Psoas muscle (tissue), 8 donors: ENCODE measurements around the gene MST1. TPM values are rescaled to one million over a fixed set of nuclear protein-coding genes. Genes with fewer than 3 reads are reported as not detected.

Source experiments
- ATAC-seq, 4 donors: fragments of 200-7000 bp; cut with Tn5 transposase; one replicate each; pipeline ENCODE4 v1.9.1; 2020; ENCODE audit warnings: moderate library complexity in 3 of 4, mild to moderate bottlenecking in 2 of 4
- DNase-seq, 2 donors: peaks; one replicate each; pipeline ENCODE4 v3.0.0-alpha.2; 2020
- H3K27ac ChIP-seq: fragments of 200-600 bp; one replicate; pipeline ENCODE4 v1.8.0; 2022
- H3K27me3 ChIP-seq, 3 donors: fragments of 200-600 bp in 1 of 3; one replicate each; pipeline versions ENCODE4 v1.6.1 to v1.8.0; 2013 to 2022; ENCODE audit warnings: low read length in 2 of 3, mild to moderate bottlenecking in 2 of 3, moderate library complexity in 1 of 3; ENCODE audit not compliant: insufficient read depth in 3 of 3
- H3K36me3 ChIP-seq, 2 donors: fragments of 200-600 bp in 1 of 2; one replicate each; pipeline versions ENCODE4 v1.6.1 to v1.8.0; 2013 to 2022; ENCODE audit warnings: low read depth in 1 of 2, mild to moderate bottlenecking in 1 of 2, moderate library complexity in 1 of 2; ENCODE audit not compliant: insufficient read depth in 1 of 2
- H3K4me1 ChIP-seq: fragments of 200-600 bp; one replicate; pipeline ENCODE4 v1.8.0; 2022
- H3K4me3 ChIP-seq: fragments of 200-600 bp; one replicate; pipeline ENCODE4 v1.8.0; 2022; ENCODE audit warnings: mild to moderate bottlenecking
- H3K9me3 ChIP-seq: fragments of 200-600 bp; one replicate; pipeline ENCODE4 v1.8.0; 2022
- WGBS, 3 donors: extraction: QIAGEN DNeasy Blood & Tissue Kit; methylation state at CpG; one replicate each; pipeline versions ENCODE4 v1.1.6 to v1.1.7; 2013; 5-methylcytosine and 5-hydroxymethylcytosine counted together
- intact Hi-C, 2 donors: fragments of 100-400 bp; cut with DNase I; formaldehyde crosslinking; loops; one replicate each; pipeline versions ENCODE4 v1.11.0 to v1.14.2; 2022
- polyA plus RNA-seq, 3 donors: library from polyadenylated mRNA; stranded (reverse); fragments of 200-250 nt; gene quantifications; one replicate each; pipeline ENCODE4 v1.2.3, GENCODE V29; 2013
- total RNA-seq, 4 donors: library from RNA; stranded (reverse); fragmentation: NEBNext Ultra II Directional in 2 of 4; extraction: Animal tissue kit (Norgen Biotek cat#: 25700) in 2 of 4; gene quantifications; one replicate each; pipeline versions ENCODE4 v1.2.1 to v1.2.4, GENCODE V29; 2021 to 2023
- TF ChIP-seq, protein P1 (sequence below): fragments of 200-600 bp; IDR thresholded peaks from one replicate; pipeline ENCODE4 v1.8.0; 2022; ENCODE audit warnings: antibody characterized with exemption
- donor health status: healthy with polysubstance abuse.
- donor health status: DM: no; HTN: no; CAD: no; lungs with moderate emphysema.
- donor health status: Bipolar disorder and iron deficiency.
- donor health status: healthy.
- donor health status: DM: yes; HTN: yes; CAD: no.
- donor health status: DM: no; HTN: no; CAD: no.
- donor health status: DM: no; HTN: no; CAD: no.
- donor health status: DM: yes; HTN: yes; CAD: no.

The MST1 gene
- total and polyA plus RNA-seq, 7 donors, result 1.4 to 7.0 (median 3.2) TPM

DNA sequence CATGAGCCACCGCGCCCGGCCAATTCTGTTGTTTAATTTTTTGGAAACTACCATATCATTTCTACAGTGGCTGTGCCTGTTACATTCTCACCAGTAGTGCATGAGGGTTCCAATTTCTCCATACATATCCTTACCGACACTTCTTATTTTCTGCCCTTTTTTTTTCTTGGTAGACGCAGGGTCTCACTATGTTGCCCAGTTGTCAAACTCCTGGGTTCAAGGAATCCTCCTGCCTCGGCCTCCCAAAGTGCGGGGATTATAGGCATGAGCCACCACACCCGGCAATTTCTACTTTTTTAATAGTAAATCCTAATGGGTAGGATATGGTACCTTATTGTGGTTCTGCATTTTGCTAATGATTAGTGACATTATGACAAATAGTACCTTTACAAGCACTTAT is 20.6 kb upstream of the MST1 start:
- peaks cover 11% of the 10 kb centered on the region for H3K4me1 ChIP-seq
- H3K36me3 ChIP-seq, result peaks cover 0 to 74% of the 10 kb centered on the region in 2 donors
- H3K27ac ChIP-seq, result no peak overlapping the region
- H3K4me3 ChIP-seq, result no peak overlapping the region
- ATAC-seq (no peak), DNase-seq (no peak)
- H3K9me3 ChIP-seq, result no peaks in the 10 kb centered on the region
- intact Hi-C loops, result no loop called here
- TF ChIP-seq, protein P1, sequence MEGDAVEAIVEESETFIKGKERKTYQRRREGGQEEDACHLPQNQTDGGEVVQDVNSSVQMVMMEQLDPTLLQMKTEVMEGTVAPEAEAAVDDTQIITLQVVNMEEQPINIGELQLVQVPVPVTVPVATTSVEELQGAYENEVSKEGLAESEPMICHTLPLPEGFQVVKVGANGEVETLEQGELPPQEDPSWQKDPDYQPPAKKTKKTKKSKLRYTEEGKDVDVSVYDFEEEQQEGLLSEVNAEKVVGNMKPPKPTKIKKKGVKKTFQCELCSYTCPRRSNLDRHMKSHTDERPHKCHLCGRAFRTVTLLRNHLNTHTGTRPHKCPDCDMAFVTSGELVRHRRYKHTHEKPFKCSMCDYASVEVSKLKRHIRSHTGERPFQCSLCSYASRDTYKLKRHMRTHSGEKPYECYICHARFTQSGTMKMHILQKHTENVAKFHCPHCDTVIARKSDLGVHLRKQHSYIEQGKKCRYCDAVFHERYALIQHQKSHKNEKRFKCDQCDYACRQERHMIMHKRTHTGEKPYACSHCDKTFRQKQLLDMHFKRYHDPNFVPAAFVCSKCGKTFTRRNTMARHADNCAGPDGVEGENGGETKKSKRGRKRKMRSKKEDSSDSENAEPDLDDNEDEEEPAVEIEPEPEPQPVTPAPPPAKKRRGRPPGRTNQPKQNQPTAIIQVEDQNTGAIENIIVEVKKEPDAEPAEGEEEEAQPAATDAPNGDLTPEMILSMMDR, result no peak
- 90 to 96% (median 92%) methylated on average over 8 of the region's 8 CpGs for WGBS, 3 donors
- no peaks in the 10 kb centered on the region for H3K27me3 ChIP-seq

DNA sequence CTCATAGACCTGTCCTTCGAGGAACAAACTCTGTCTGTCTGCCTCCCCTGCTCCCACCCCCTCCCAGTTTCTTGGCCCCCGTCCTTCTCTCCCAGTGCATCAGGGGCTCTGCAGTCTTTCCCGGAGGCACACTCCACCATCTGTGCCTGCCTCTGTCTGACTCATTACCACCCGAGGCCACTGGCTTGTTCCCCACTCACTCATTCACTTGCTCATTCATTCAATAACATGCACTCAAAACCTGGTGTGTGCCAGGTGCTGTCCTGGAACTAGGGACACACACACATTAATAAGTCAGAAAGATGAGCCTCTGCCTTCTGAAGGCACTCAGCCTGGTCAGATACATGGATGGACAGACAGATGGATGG is 17.8 kb upstream of the MST1 start:
- WGBS, 3 donors, result 48 to 65% (median 49%) methylated on average over 4 of the region's 4 CpGs
- ATAC-seq (no peak), DNase-seq (peak in 1 of 2 donors; percentile 25)
- Histone ChIP-seq H3K4me1 (no peaks in the 10 kb centered on the region), H3K36me3 (peaks cover 0 to 85% of the 10 kb centered on the region in 2 donors), H3K4me3 (no peak overlapping the region), H3K9me3 (no peaks in the 10 kb centered on the region), H3K27me3 (no peaks in the 10 kb centered on the region), H3K27ac (no peak overlapping the region)
- intact Hi-C loops, result no loop called here
- TF ChIP-seq, protein P1, result no peak

DNA sequence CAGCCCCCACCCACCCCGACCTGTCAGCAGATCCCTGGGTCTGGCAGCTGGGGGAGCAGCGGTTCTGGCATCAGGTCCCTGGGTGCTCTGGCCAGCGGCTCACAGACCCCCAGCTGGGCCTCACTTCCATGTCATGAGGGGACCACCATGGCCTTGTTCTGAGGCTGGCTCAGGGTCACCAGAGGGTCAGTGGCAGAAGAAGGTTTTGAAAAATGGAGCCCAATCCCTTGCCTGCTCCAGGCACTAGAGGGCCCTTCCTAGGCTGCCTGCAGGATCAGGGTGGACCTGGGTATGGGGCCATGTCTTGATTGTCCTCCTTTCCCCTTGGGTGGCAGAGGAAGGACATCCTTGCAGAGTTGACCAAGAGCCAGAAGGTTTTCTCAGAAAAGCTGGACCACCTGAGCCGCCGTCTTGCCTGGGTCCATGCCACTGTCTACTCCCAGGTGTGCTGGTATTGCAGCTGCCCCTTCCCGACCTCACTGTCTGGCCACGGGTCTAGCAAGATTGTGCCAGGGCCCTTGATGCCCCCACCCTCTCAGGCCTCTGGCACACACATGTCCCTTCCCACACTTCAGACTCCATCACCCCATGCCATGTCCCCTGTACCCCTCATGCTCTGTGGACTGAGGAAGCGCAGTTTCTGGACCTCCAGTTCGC is 17.3 kb upstream of the MST1 start:
- DNase-seq (peak in 1 of 2 donors; percentile 49), ATAC-seq (no peak)
- Histone ChIP-seq H3K27ac (no peak overlapping the region), H3K4me1 (no peaks in the 10 kb centered on the region), H3K9me3 (no peaks in the 10 kb centered on the region), H3K27me3 (no peaks in the 10 kb centered on the region), H3K4me3 (no peak overlapping the region), H3K36me3 (peaks cover 0 to 87% of the 10 kb centered on the region in 2 donors)
- intact Hi-C loops, result no loop called here
- WGBS, 3 donors, result 64 to 86% (median 72%) methylated on average over 9 of the region's 9 CpGs
- TF ChIP-seq, protein P1, result no peak

DNA sequence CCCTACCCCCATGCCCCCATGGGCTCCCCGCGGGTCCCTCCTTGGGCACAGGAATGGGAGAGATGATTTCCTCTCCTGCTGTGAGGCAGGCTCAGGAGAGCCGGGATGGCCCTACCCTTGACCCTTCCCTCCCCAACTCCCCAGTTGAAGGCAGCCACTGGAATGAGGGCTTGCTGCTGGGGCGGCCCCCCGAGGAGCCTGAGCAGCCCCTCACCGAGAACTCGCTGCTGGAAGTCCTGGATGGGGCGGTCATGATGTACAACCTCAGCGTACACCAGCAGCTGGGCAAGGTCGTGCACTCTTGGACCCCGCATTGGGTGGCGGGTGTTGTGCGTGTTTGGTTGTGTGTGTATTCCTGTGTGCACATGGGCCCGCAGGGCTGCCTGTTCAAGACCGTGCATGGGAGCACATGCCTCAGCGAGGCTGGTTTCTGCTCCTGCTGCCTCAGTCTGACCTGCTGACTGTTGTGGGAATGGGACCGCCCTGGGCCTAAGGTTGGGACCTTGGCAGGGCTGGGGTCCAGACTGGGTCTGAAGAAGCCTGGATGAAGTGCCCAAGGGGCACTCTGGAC is 16.2 kb upstream of the MST1 start:
- Histone ChIP-seq H3K27me3 (no peaks in the 10 kb centered on the region), H3K4me3 (no peak overlapping the region), H3K27ac (no peak overlapping the region), H3K4me1 (no peaks in the 10 kb centered on the region), H3K36me3 (peaks cover 0 to 89% of the 10 kb centered on the region in 2 donors), H3K9me3 (no peaks in the 10 kb centered on the region)
- TF ChIP-seq, protein P1, result no peak
- no peak for ATAC-seq
- WGBS, 3 donors, result 91 to 92% (median 92%) methylated on average over 16 to 17 of the region's 17 CpGs
- no peak for DNase-seq
- intact Hi-C loops, result no loop called here
